DMS153 (cell line): ENCODE data around the gene CLEC14A.

Experiments used
- DNase-seq: peaks from one replicate; lab custom pipeline; 2025; lab: John Stamatoyannopoulos, UW

Gene CLEC14A

GRCh38 chr14:38205949-38206665 is 49.8 kb downstream of the CLEC14A start:
- DNase-seq = no peak

GRCh38 chr14:38205119-38205813 is 50.6 kb downstream of the CLEC14A start:
- no peak for DNase-seq

GRCh38 chr14:38204719-38205115 is 51.2 kb downstream of the CLEC14A start:
- no peak for DNase-seq
